IMR-90 (cell line): ENCODE measurements around the gene FOXN3.

Experiments used
- CEBPB ChIP-seq: IDR thresholded peaks from 2 replicates; pipeline ENCODE4 v1.6.1; 2012; ENCODE audit warnings: low read depth, low read length, improper control_type of control experiment
- FOS ChIP-seq: fragments of 150-350 bp; IDR thresholded peaks from 2 replicates; pipeline ENCODE4 v1.6.1; 2016; ENCODE audit warnings: low read depth, low read length
- MAFK ChIP-seq: IDR thresholded peaks from 2 replicates; pipeline ENCODE4 v1.6.1; 2012; ENCODE audit warnings: low read depth, low read length, improper control_type of control experiment
- MAZ ChIP-seq: IDR thresholded peaks from 2 replicates; pipeline ENCODE4 v1.6.1; 2012; ENCODE audit warnings: low read depth, mild to moderate bottlenecking, low read length, improper control_type of control experiment, moderate library complexity, borderline replicate concordance
- MXI1 ChIP-seq: IDR thresholded peaks from 2 replicates; pipeline ENCODE4 v1.6.1; 2012; ENCODE audit warnings: low read depth, mild to moderate bottlenecking, low read length, moderate library complexity, borderline replicate concordance
- NFE2L2 ChIP-seq: fragments of 150-350 bp; IDR thresholded peaks from 2 replicates; pipeline ENCODE4 v1.6.1; 2016; ENCODE audit warnings: low read depth, mild to moderate bottlenecking, low read length
- POLR2A ChIP-seq: IDR thresholded peaks from 2 replicates; pipeline ENCODE4 v1.6.1; 2012; ENCODE audit warnings: mild to moderate bottlenecking, low read depth, low read length
- RAD21 ChIP-seq: IDR thresholded peaks from 2 replicates; pipeline ENCODE4 v1.6.1; 2012; ENCODE audit warnings: low read length, improper control_type of control experiment
- RCOR1 ChIP-seq: IDR thresholded peaks from 2 replicates; pipeline ENCODE4 v1.6.1; 2012; ENCODE audit warnings: mild to moderate bottlenecking, low read length, improper control_type of control experiment; ENCODE audit not compliant: insufficient replicate concordance
- RFX5 ChIP-seq: IDR thresholded peaks from 2 replicates; pipeline ENCODE4 v1.8.0; 2012; ENCODE audit warnings: low read depth, mild to moderate bottlenecking, low read length, moderate library complexity
- TF ChIP-seq, protein P1 (sequence below): conservative IDR thresholded peaks from 2 replicates; pipeline ENCODE4 v1.5.1; 2012; ENCODE audit warnings: mild to moderate bottlenecking, low read depth, low read length, improper control_type of control experiment
- TF ChIP-seq, protein P2 (sequence below): fragments of 150-350 bp; IDR thresholded peaks from 2 replicates; pipeline ENCODE4 v1.6.1; 2017; ENCODE audit warnings: mild to moderate bottlenecking, antibody characterized with exemption, low read length, low read depth

DNA sequence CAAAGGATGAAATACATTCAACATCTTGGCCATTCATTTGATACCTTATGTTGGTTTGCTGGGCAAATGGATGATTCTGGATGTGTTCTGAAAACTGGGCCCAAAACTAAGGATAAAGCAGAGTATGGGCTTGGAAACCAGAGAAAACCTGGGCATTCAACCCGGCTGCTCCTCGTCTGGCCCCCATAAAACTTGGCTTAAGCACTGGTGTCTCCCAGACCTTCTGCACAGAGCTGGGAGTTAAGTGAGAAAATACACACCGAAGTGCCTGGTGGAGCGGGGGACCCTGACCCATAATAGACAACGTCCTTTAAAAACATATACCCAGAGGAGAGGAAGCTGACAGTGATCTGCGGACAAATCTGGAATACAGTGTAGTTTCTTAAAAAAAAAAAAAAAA, 112.5 kb downstream of the FOXN3 start:
- TF ChIP-seq POLR2A (no peak), CEBPB (no peak), FOS (no peak), NFE2L2 (no peak), RAD21 (no peak), MAFK (no peak), RFX5 (no peak), RCOR1 (no peak), MAZ (no peak), MXI1 (no peak)
- TF ChIP-seq, protein P1, sequence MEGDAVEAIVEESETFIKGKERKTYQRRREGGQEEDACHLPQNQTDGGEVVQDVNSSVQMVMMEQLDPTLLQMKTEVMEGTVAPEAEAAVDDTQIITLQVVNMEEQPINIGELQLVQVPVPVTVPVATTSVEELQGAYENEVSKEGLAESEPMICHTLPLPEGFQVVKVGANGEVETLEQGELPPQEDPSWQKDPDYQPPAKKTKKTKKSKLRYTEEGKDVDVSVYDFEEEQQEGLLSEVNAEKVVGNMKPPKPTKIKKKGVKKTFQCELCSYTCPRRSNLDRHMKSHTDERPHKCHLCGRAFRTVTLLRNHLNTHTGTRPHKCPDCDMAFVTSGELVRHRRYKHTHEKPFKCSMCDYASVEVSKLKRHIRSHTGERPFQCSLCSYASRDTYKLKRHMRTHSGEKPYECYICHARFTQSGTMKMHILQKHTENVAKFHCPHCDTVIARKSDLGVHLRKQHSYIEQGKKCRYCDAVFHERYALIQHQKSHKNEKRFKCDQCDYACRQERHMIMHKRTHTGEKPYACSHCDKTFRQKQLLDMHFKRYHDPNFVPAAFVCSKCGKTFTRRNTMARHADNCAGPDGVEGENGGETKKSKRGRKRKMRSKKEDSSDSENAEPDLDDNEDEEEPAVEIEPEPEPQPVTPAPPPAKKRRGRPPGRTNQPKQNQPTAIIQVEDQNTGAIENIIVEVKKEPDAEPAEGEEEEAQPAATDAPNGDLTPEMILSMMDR: no peak
- TF ChIP-seq, protein P2, sequence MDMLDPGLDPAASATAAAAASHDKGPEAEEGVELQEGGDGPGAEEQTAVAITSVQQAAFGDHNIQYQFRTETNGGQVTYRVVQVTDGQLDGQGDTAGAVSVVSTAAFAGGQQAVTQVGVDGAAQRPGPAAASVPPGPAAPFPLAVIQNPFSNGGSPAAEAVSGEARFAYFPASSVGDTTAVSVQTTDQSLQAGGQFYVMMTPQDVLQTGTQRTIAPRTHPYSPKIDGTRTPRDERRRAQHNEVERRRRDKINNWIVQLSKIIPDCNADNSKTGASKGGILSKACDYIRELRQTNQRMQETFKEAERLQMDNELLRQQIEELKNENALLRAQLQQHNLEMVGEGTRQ: no peak
